H9 (cell line): ENCODE measurements around the gene DNAJC17. TPM values are rescaled to one million over a fixed set of nuclear protein-coding genes. Genes with fewer than 3 reads are reported as not detected.

Source experiments
- DNase-seq: peaks from one replicate; pipeline ENCODE4 v3.0.0-alpha.2; 2017
- H2AFZ ChIP-seq: one replicate; pipeline ENCODE4 v1.6.1; 2013; ENCODE audit warnings: mild to moderate bottlenecking, low read length, control low read depth, moderate library complexity
- H2AK5ac ChIP-seq: 2 replicates; pipeline ENCODE4 v1.6.1; 2013; ENCODE audit warnings: low read length, control low read depth, mixed read lengths; ENCODE audit not compliant: insufficient read length
- H2BK120ac ChIP-seq: one replicate; pipeline ENCODE4 v1.6.1; 2013; ENCODE audit warnings: low read depth, mild to moderate bottlenecking, low read length, control low read depth, inconsistent platforms; ENCODE audit not compliant: poor library complexity, severe bottlenecking
- H2BK12ac ChIP-seq: 2 replicates; pipeline ENCODE4 v1.6.1; 2013; ENCODE audit warnings: low read length, control low read depth, mixed read lengths, low read depth; ENCODE audit not compliant: insufficient read length
- H2BK15ac ChIP-seq: 2 replicates; pipeline ENCODE4 v1.6.1; 2013; ENCODE audit warnings: low read depth, low read length, control low read depth
- H2BK20ac ChIP-seq: one replicate; pipeline ENCODE4 v1.6.1; 2013; ENCODE audit warnings: low read depth, mild to moderate bottlenecking, low read length, control low read depth, inconsistent platforms; ENCODE audit not compliant: poor library complexity, severe bottlenecking
- H2BK5ac ChIP-seq: 2 replicates; pipeline ENCODE4 v1.6.1; 2013; ENCODE audit warnings: low read length, control low read depth, mixed read lengths; ENCODE audit not compliant: insufficient read length
- H3K14ac ChIP-seq: 2 replicates; pipeline ENCODE4 v1.6.1; 2013; ENCODE audit warnings: low read length, control low read depth; ENCODE audit not compliant: insufficient read depth
- H3K18ac ChIP-seq: 2 replicates; pipeline ENCODE4 v1.6.1; 2013; ENCODE audit warnings: low read depth, mild to moderate bottlenecking, mixed read lengths, low read length, control low read depth; ENCODE audit not compliant: insufficient read length
- H3K23ac ChIP-seq: 2 replicates; pipeline ENCODE4 v1.6.1; 2013; ENCODE audit warnings: low read length, control low read depth, mixed read lengths, low read depth; ENCODE audit not compliant: insufficient read length
- H3K23me2 ChIP-seq: 2 replicates; pipeline ENCODE4 v1.6.1; 2013; ENCODE audit warnings: low read depth, mild to moderate bottlenecking, mixed read lengths, low read length, control low read depth; ENCODE audit not compliant: insufficient read length, poor library complexity, severe bottlenecking
- H3K27ac ChIP-seq: 2 replicates; pipeline ENCODE4 v1.5.1; 2013; ENCODE audit warnings: low read length, control low read depth, mixed read lengths, low read depth; ENCODE audit not compliant: insufficient read length
- H3K27me3 ChIP-seq: 2 replicates; pipeline ENCODE4 v1.6.1; 2013; ENCODE audit warnings: low read length, control low read depth, inconsistent platforms; ENCODE audit not compliant: insufficient read depth
- H3K4ac ChIP-seq: 2 replicates; pipeline ENCODE4 v1.6.1; 2013; ENCODE audit warnings: low read depth, mild to moderate bottlenecking, control low read depth, inconsistent platforms, low read length, moderate library complexity
- H3K4me1 ChIP-seq: 2 replicates; pipeline ENCODE4 v1.6.1; 2013; ENCODE audit warnings: low read length, control low read depth, inconsistent platforms; ENCODE audit not compliant: insufficient read depth
- H3K4me2 ChIP-seq: 2 replicates; pipeline ENCODE4 v1.6.1; 2013; ENCODE audit warnings: low read length, control low read depth, mixed read lengths; ENCODE audit not compliant: insufficient read length, insufficient read depth
- H3K56ac ChIP-seq: 2 replicates; pipeline ENCODE4 v1.6.1; 2013; ENCODE audit warnings: low read depth, mild to moderate bottlenecking, mixed read lengths, low read length, control low read depth; ENCODE audit not compliant: insufficient read length
- H3K79me1 ChIP-seq: 2 replicates; pipeline ENCODE4 v1.6.1; 2013; ENCODE audit warnings: low read depth, mild to moderate bottlenecking, moderate library complexity, low read length, control low read depth, inconsistent platforms; ENCODE audit not compliant: insufficient read depth, poor library complexity, severe bottlenecking
- H3K79me2 ChIP-seq: 2 replicates; pipeline ENCODE4 v1.6.1; 2013; ENCODE audit warnings: low read length, control low read depth, inconsistent platforms; ENCODE audit not compliant: insufficient read depth
- H3K9ac ChIP-seq: 2 replicates; pipeline ENCODE4 v1.6.1; 2013; ENCODE audit warnings: low read length, control low read depth, mixed read lengths; ENCODE audit not compliant: insufficient read length; ENCODE audit errors: extremely low read depth
- H3K9me3 ChIP-seq: one replicate; pipeline ENCODE4 v1.6.1; 2013; ENCODE audit warnings: low read depth, low read length, inconsistent platforms; ENCODE audit not compliant: control insufficient read depth
- H3T11ph ChIP-seq: one replicate; pipeline ENCODE4 v1.6.1; 2013; ENCODE audit warnings: mild to moderate bottlenecking, low read length, control low read depth, inconsistent platforms
- H4K20me1 ChIP-seq: one replicate; pipeline ENCODE4 v1.6.1; 2013; ENCODE audit not compliant: control insufficient read depth, insufficient read length, insufficient read depth
- H4K5ac ChIP-seq: 2 replicates; pipeline ENCODE4 v1.6.1; 2013; ENCODE audit warnings: low read depth, mild to moderate bottlenecking, mixed read lengths, low read length, control low read depth; ENCODE audit not compliant: insufficient read length
- H4K8ac ChIP-seq: replicated peaks from 2 replicates; pipeline ENCODE4 v1.6.1; 2013; ENCODE audit warnings: low read length, control low read depth, mixed read lengths, low read depth; ENCODE audit not compliant: insufficient read length
- H4K91ac ChIP-seq: 2 replicates; pipeline ENCODE4 v1.6.1; 2013; ENCODE audit warnings: low read depth, mild to moderate bottlenecking, moderate library complexity, mixed read lengths, low read length, control low read depth; ENCODE audit not compliant: insufficient read length
- H3K27ac Mint-ChIP-seq, 3 experiments: 2 replicates in 2 of 3; 3 replicates in 1 of 3; pipeline ENCODE4 v1.8.0; 2020 to 2021; ENCODE audit warnings: mixed read lengths in 3 of 3, mild to moderate bottlenecking in 1 of 3, moderate library complexity in 1 of 3
- H3K27me3 Mint-ChIP-seq: 2 replicates; pipeline ENCODE4 v1.8.0; 2021; ENCODE audit warnings: low read depth, mild to moderate bottlenecking, moderate library complexity, mixed read lengths
- H3K36me3 Mint-ChIP-seq, 3 experiments: 2 replicates in 2 of 3; 3 replicates in 1 of 3; pipeline ENCODE4 v1.8.0; 2020 to 2021; ENCODE audit warnings: low read depth in 3 of 3, mixed read lengths in 3 of 3; ENCODE audit not compliant: insufficient read depth in 1 of 3
- H3K4me1 Mint-ChIP-seq, 2 experiments: 2 replicates each; pipeline ENCODE4 v1.8.0; 2020; ENCODE audit warnings: mixed read lengths in 2 of 2
- H3K4me3 Mint-ChIP-seq, 2 experiments: 2 replicates in 1 of 2; 3 replicates in 1 of 2; pipeline ENCODE4 v1.8.0; 2020 to 2021; ENCODE audit warnings: mild to moderate bottlenecking in 2 of 2, mixed read lengths in 2 of 2, moderate library complexity in 1 of 2
- H3K9me3 Mint-ChIP-seq, 2 experiments: 2 replicates in 1 of 2; 3 replicates in 1 of 2; pipeline ENCODE4 v1.8.0; 2020; ENCODE audit warnings: mild to moderate bottlenecking in 2 of 2, mixed read lengths in 2 of 2, moderate library complexity in 1 of 2
- WGBS: extraction: QIAGEN DNeasy Blood & Tissue Kit; methylation state at CpG from one replicate; pipeline ENCODE4 v1.1.7; 2013; ENCODE audit warnings: missing lambda C conversion rate, low lambda C conversion rate, mixed read lengths; ENCODE audit not compliant: insufficient read length; ENCODE audit errors: extremely low coverage; 5-methylcytosine and 5-hydroxymethylcytosine counted together
- total RNA-seq: library from RNA; stranded (reverse); gene quantifications from 2 replicates; pipeline ENCODE4 v1.2.1, GENCODE V29; 2021
- TF ChIP-seq, protein P1 (sequence below): fragments of 200-600 bp; sonication (generic); conservative IDR thresholded peaks from 3 replicates; pipeline ENCODE4 v1.8.0; 2021; ENCODE audit warnings: antibody characterized with exemption, mild to moderate bottlenecking

The DNAJC17 gene
- total RNA-seq, 1 experiment from 2014 or later: 38.3 TPM

DNA sequence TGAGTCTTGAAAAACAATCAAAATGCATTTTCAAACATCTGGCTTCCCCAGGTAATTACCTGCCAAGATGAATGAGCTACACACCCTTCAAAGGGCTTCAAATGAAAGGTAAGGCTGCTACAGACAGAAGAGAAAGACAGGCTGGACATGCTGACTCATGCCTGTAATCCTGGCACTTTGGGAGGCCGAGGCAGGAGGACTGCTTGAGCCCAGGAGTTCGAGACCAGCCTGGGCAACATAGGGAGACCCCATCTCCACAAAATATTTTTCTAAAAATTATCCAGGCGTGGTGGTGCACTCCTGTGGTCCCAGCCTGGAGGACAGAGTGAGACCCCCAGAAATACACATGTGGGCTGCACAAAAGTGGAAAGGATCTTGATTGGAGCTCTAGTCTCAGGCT is 14.9 kb downstream of the DNAJC17 start:
- no peak overlapping the region for H2BK12ac ChIP-seq
- WGBS: no CpG with 5 or more reads among the region's 3 CpGs

More for the DNA sequence above, 14.9 kb downstream of the DNAJC17 start:
- no peaks in the 10 kb centered on the region for H3K79me2 ChIP-seq
- no peak overlapping the region for H4K91ac ChIP-seq
- TF ChIP-seq, protein P1, sequence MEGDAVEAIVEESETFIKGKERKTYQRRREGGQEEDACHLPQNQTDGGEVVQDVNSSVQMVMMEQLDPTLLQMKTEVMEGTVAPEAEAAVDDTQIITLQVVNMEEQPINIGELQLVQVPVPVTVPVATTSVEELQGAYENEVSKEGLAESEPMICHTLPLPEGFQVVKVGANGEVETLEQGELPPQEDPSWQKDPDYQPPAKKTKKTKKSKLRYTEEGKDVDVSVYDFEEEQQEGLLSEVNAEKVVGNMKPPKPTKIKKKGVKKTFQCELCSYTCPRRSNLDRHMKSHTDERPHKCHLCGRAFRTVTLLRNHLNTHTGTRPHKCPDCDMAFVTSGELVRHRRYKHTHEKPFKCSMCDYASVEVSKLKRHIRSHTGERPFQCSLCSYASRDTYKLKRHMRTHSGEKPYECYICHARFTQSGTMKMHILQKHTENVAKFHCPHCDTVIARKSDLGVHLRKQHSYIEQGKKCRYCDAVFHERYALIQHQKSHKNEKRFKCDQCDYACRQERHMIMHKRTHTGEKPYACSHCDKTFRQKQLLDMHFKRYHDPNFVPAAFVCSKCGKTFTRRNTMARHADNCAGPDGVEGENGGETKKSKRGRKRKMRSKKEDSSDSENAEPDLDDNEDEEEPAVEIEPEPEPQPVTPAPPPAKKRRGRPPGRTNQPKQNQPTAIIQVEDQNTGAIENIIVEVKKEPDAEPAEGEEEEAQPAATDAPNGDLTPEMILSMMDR: no peak
- DNase-seq: no peak
- H3K27ac ChIP-seq: no peak overlapping the region
- H3K14ac ChIP-seq: no peak overlapping the region
- no peak overlapping the region for H3K4ac ChIP-seq
- no peak overlapping the region for H3K18ac ChIP-seq
- no peaks in the 10 kb centered on the region for H3K23me2 ChIP-seq
- no peaks in the 10 kb centered on the region for H3K9me3 ChIP-seq
- no peak overlapping the region for H3T11ph ChIP-seq
- H2BK15ac ChIP-seq: no peak overlapping the region
- H3K27me3 ChIP-seq: no peaks in the 10 kb centered on the region
- Mint-ChIP-seq H3K36me3 (peaks cover 6 to 14% (median 13%) of the 10 kb centered on the region in 3 experiments; a peak in 5 of 7 replicates), H3K27ac (no peak overlapping the region), H3K27me3 (no peaks in the 10 kb centered on the region), H3K4me3 (no peak overlapping the region), H3K9me3 (no peaks in the 10 kb centered on the region), H3K4me1 (peaks cover 29 to 36% of the 10 kb centered on the region in 2 experiments)
- H3K56ac ChIP-seq: no peak overlapping the region
- H4K5ac ChIP-seq: no peak overlapping the region
- no peak overlapping the region for H3K4me2 ChIP-seq
- no peak overlapping the region for H3K23ac ChIP-seq
- no peak overlapping the region for H2AK5ac ChIP-seq
- no peak overlapping the region for H3K9ac ChIP-seq
- peaks cover 2% of the 10 kb centered on the region; the same call in 1 of the 2 replicates for H3K4me1 ChIP-seq
- peaks cover 4% of the 10 kb centered on the region for H3K79me1 ChIP-seq
- no peak overlapping the region for H4K8ac ChIP-seq
- H2BK5ac ChIP-seq: no peak overlapping the region
- H4K20me1 ChIP-seq: no peaks in the 10 kb centered on the region
- no peak overlapping the region for H2BK120ac ChIP-seq
- no peak overlapping the region for H2AFZ ChIP-seq
- H2BK20ac ChIP-seq: no peak overlapping the region
